SJCRH30 (cell line): ENCODE results near the gene HKDC1. TPM values are rescaled to one million over a fixed set of nuclear protein-coding genes. Genes with fewer than 3 reads are reported as not detected.
A peak's percentile ranks its signal among the peaks of the same experiment; 100 is the strongest.

Experiments used
- DNase-seq, 2 experiments: peaks; one replicate each; pipeline ENCODE4 v3.0.0-alpha.2; 2015 to 2020
- H3K27ac ChIP-seq: fragments of 250-450 bp; sonication (Bioruptor Pico); 2 replicates; pipeline ENCODE4 v1.5.1; 2020; ENCODE audit warnings: mild to moderate bottlenecking, moderate library complexity
- H3K27me3 ChIP-seq: fragments of 250-450 bp; sonication (Bioruptor Pico); 2 replicates; pipeline ENCODE4 v1.5.1; 2020; ENCODE audit warnings: mild to moderate bottlenecking, moderate library complexity
- H3K36me3 ChIP-seq: fragments of 250-450 bp; sonication (Bioruptor Pico); 2 replicates; pipeline ENCODE4 v1.5.1; 2020; ENCODE audit warnings: mild to moderate bottlenecking, moderate library complexity
- H3K4me1 ChIP-seq: fragments of 250-450 bp; sonication (Bioruptor Pico); 2 replicates; pipeline ENCODE4 v1.5.1; 2020; ENCODE audit warnings: mild to moderate bottlenecking, moderate library complexity
- H3K4me3 ChIP-seq: fragments of 250-450 bp; sonication (Bioruptor Pico); 2 replicates; pipeline ENCODE4 v1.5.1; 2020; ENCODE audit warnings: mild to moderate bottlenecking, moderate library complexity
- H3K9me3 ChIP-seq: fragments of 250-450 bp; sonication (Bioruptor Pico); replicated peaks from 2 replicates; pipeline ENCODE4 v1.5.1; 2020; ENCODE audit warnings: mild to moderate bottlenecking, moderate library complexity
- total RNA-seq: library from RNA; depleted of rRNA; stranded (reverse); fragments of >200 nt; shearing (Covaris generic); gene quantifications from 2 replicates; pipeline ENCODE4 v1.2.3, GENCODE V29; 2014

HKDC1 gene
- total RNA-seq, 1 experiment from 2014 or later = 0.06 TPM

GRCh38 chr10:69225681-69226080, 5.5 kb downstream of the HKDC1 start:
- peak overlapping the region; percentile 66 for H3K27ac ChIP-seq
- peak in 1 of 2 experiments; percentile 25 for DNase-seq
- H3K27me3 ChIP-seq = no peaks in the 10 kb centered on the region
- H3K9me3 ChIP-seq = no peaks in the 10 kb centered on the region
- peaks cover 14% of the 10 kb centered on the region for H3K4me1 ChIP-seq
- no peak overlapping the region for H3K4me3 ChIP-seq
- no peaks in the 10 kb centered on the region for H3K36me3 ChIP-seq

GRCh38 chr10:69226919-69227450, 6.9 kb downstream of the HKDC1 start:
- H3K27ac ChIP-seq = no peak overlapping the region
- DNase-seq = no peak
- no peaks in the 10 kb centered on the region for H3K36me3 ChIP-seq
- H3K27me3 ChIP-seq = no peaks in the 10 kb centered on the region
- no peaks in the 10 kb centered on the region for H3K9me3 ChIP-seq
- peaks cover 14% of the 10 kb centered on the region for H3K4me1 ChIP-seq
- no peak overlapping the region for H3K4me3 ChIP-seq

- Histone ChIP-seq H3K36me3 (no peaks in the 10 kb centered on the region), H3K9me3 (no peaks in the 10 kb centered on the region), H3K27me3 (no peaks in the 10 kb centered on the region), H3K27ac (no peak overlapping the region), H3K4me3 (no peak overlapping the region), H3K4me1 (peaks cover 25% of the 10 kb centered on the region)
- DNase-seq = no peak
Observed at GRCh38 chr10:69228151-69228550, 8.0 kb downstream of the HKDC1 start.

- Histone ChIP-seq H3K27ac (no peak overlapping the region), H3K4me1 (peaks cover 26% of the 10 kb centered on the region), H3K4me3 (no peak overlapping the region), H3K36me3 (no peaks in the 10 kb centered on the region), H3K27me3 (no peaks in the 10 kb centered on the region), H3K9me3 (no peaks in the 10 kb centered on the region)
- no peak for DNase-seq
Observed at GRCh38 chr10:69229616-69229916, 9.4 kb downstream of the HKDC1 start.

- Histone ChIP-seq H3K27me3 (no peaks in the 10 kb centered on the region), H3K27ac (no peak overlapping the region), H3K4me1 (peaks cover 20% of the 10 kb centered on the region), H3K36me3 (no peaks in the 10 kb centered on the region), H3K9me3 (no peaks in the 10 kb centered on the region), H3K4me3 (no peak overlapping the region)
- no peak for DNase-seq
Observed at GRCh38 chr10:69230128-69230527, 10.0 kb downstream of the HKDC1 start.

GRCh38 chr10:69232252-69232651, 12.1 kb downstream of the HKDC1 start:
- DNase-seq = peak; percentile 13 to 36

GRCh38 chr10:69232736-69233480, 12.8 kb downstream of the HKDC1 start:
- Histone ChIP-seq H3K9me3 (no peaks in the 10 kb centered on the region), H3K4me1 (peaks cover 12% of the 10 kb centered on the region), H3K27me3 (no peaks in the 10 kb centered on the region), H3K4me3 (no peak overlapping the region), H3K27ac (no peak overlapping the region), H3K36me3 (no peaks in the 10 kb centered on the region)
- peak in 1 of 2 experiments; percentile 17 for DNase-seq

More at GRCh38 chr10:69232252-69232651, 12.1 kb downstream of the HKDC1 start:
- Histone ChIP-seq H3K27me3 (no peaks in the 10 kb centered on the region), H3K27ac (no peak overlapping the region), H3K9me3 (no peaks in the 10 kb centered on the region), H3K4me3 (no peak overlapping the region), H3K36me3 (no peaks in the 10 kb centered on the region), H3K4me1 (peaks cover 12% of the 10 kb centered on the region)

GRCh38 chr10:69234447-69234846, 14.3 kb downstream of the HKDC1 start:
- H3K36me3 ChIP-seq = no peaks in the 10 kb centered on the region
- peaks cover 12% of the 10 kb centered on the region for H3K4me1 ChIP-seq
- H3K4me3 ChIP-seq = no peak overlapping the region
- H3K27me3 ChIP-seq = no peaks in the 10 kb centered on the region
- no peak for DNase-seq
- no peak overlapping the region for H3K27ac ChIP-seq
- no peaks in the 10 kb centered on the region for H3K9me3 ChIP-seq

- H3K27ac ChIP-seq = no peak overlapping the region
- H3K9me3 ChIP-seq = no peaks in the 10 kb centered on the region
- DNase-seq = peak; percentile 61 to 84
- no peak overlapping the region for H3K4me3 ChIP-seq
- peaks cover 7% of the 10 kb centered on the region for H3K4me1 ChIP-seq
- H3K27me3 ChIP-seq = no peaks in the 10 kb centered on the region
- H3K36me3 ChIP-seq = no peaks in the 10 kb centered on the region
Observed at GRCh38 chr10:69237528-69238159, 17.5 kb downstream of the HKDC1 start.

GRCh38 chr10:69239136-69239535, 19.0 kb downstream of the HKDC1 start:
- Histone ChIP-seq H3K9me3 (no peaks in the 10 kb centered on the region), H3K27ac (no peak overlapping the region), H3K36me3 (no peaks in the 10 kb centered on the region), H3K4me1 (no peaks in the 10 kb centered on the region), H3K4me3 (no peak overlapping the region), H3K27me3 (no peaks in the 10 kb centered on the region)
- DNase-seq = no peak

GRCh38 chr10:69239816-69240434, 19.8 kb downstream of the HKDC1 start:
- H3K9me3 ChIP-seq = no peaks in the 10 kb centered on the region
- no peaks in the 10 kb centered on the region for H3K36me3 ChIP-seq
- no peaks in the 10 kb centered on the region for H3K27me3 ChIP-seq
- H3K4me1 ChIP-seq = no peaks in the 10 kb centered on the region
- no peak for DNase-seq
- H3K4me3 ChIP-seq = no peak overlapping the region
- no peak overlapping the region for H3K27ac ChIP-seq

- DNase-seq = no peak
- Histone ChIP-seq H3K27me3 (no peaks in the 10 kb centered on the region), H3K4me1 (no peaks in the 10 kb centered on the region), H3K4me3 (no peak overlapping the region), H3K27ac (no peak overlapping the region), H3K9me3 (no peaks in the 10 kb centered on the region), H3K36me3 (no peaks in the 10 kb centered on the region)
Observed at GRCh38 chr10:69240455-69240854, 20.3 kb downstream of the HKDC1 start.

GRCh38 chr10:69241575-69241974, 21.4 kb downstream of the HKDC1 start:
- Histone ChIP-seq H3K9me3 (no peaks in the 10 kb centered on the region), H3K36me3 (no peaks in the 10 kb centered on the region), H3K4me1 (no peaks in the 10 kb centered on the region), H3K27me3 (no peaks in the 10 kb centered on the region), H3K27ac (no peak overlapping the region), H3K4me3 (no peak overlapping the region)
- DNase-seq = no peak

- no peaks in the 10 kb centered on the region for H3K36me3 ChIP-seq
- no peak for DNase-seq
- H3K27me3 ChIP-seq = no peaks in the 10 kb centered on the region
- no peaks in the 10 kb centered on the region for H3K4me1 ChIP-seq
- H3K9me3 ChIP-seq = no peaks in the 10 kb centered on the region
- no peak overlapping the region for H3K27ac ChIP-seq
- H3K4me3 ChIP-seq = no peak overlapping the region
Observed at GRCh38 chr10:69242040-69242851, 22.1 kb downstream of the HKDC1 start.

- H3K27me3 ChIP-seq = no peaks in the 10 kb centered on the region
- H3K36me3 ChIP-seq = no peaks in the 10 kb centered on the region
- H3K4me1 ChIP-seq = no peaks in the 10 kb centered on the region
- H3K27ac ChIP-seq = no peak overlapping the region
- peak; percentile 11 to 26 for DNase-seq
- H3K4me3 ChIP-seq = no peak overlapping the region
- no peaks in the 10 kb centered on the region for H3K9me3 ChIP-seq
Observed at GRCh38 chr10:69242852-69243212, 22.7 kb downstream of the HKDC1 start.
